Measurements from ENCODE around the gene PRPF19.

- TF ChIP-seq EZH2 (IDR thresholded peaks at IDR 0.05; ENCODE audit: low read length) (no peak), CTCF (optimal IDR thresholded peaks at IDR 0.05 in 1 of 3, IDR thresholded peaks at IDR 0.05 in 1 of 3, conservative IDR thresholded peaks at IDR 0.05 in 1 of 3; ENCODE audit: extremely low read depth in 1 of 3, insufficient read depth in 2 of 3, low read length in 3 of 3) (no peak)
Measured at GRCh38 chr11:60910281-60910687, 3.9 kb upstream of the PRPF19 start.
